H9 (cell line): ENCODE data around the gene GFI1B. TPM values are rescaled to one million over a fixed set of nuclear protein-coding genes. Genes with fewer than 3 reads are reported as not detected.
"Not testable (repeated sequence)": the region's sequence is repeated elsewhere in the genome, so short reads cannot be mapped to it uniquely, and the experiment has no call there.

ENCODE experiments used
- DNase-seq: peaks from one replicate; pipeline ENCODE4 v3.0.0-alpha.2; 2017
- H2AFZ ChIP-seq: one replicate; pipeline ENCODE4 v1.6.1; 2013; ENCODE audit warnings: mild to moderate bottlenecking, low read length, control low read depth, moderate library complexity
- H2AK5ac ChIP-seq: 2 replicates; pipeline ENCODE4 v1.6.1; 2013; ENCODE audit warnings: low read length, control low read depth, mixed read lengths; ENCODE audit not compliant: insufficient read length
- H2BK120ac ChIP-seq: one replicate; pipeline ENCODE4 v1.6.1; 2013; ENCODE audit warnings: low read depth, mild to moderate bottlenecking, low read length, control low read depth, inconsistent platforms; ENCODE audit not compliant: poor library complexity, severe bottlenecking
- H2BK12ac ChIP-seq: 2 replicates; pipeline ENCODE4 v1.6.1; 2013; ENCODE audit warnings: low read length, control low read depth, mixed read lengths, low read depth; ENCODE audit not compliant: insufficient read length
- H2BK15ac ChIP-seq: 2 replicates; pipeline ENCODE4 v1.6.1; 2013; ENCODE audit warnings: low read depth, low read length, control low read depth
- H2BK20ac ChIP-seq: one replicate; pipeline ENCODE4 v1.6.1; 2013; ENCODE audit warnings: low read depth, mild to moderate bottlenecking, low read length, control low read depth, inconsistent platforms; ENCODE audit not compliant: poor library complexity, severe bottlenecking
- H2BK5ac ChIP-seq: 2 replicates; pipeline ENCODE4 v1.6.1; 2013; ENCODE audit warnings: low read length, control low read depth, mixed read lengths; ENCODE audit not compliant: insufficient read length
- H3K14ac ChIP-seq: 2 replicates; pipeline ENCODE4 v1.6.1; 2013; ENCODE audit warnings: low read length, control low read depth; ENCODE audit not compliant: insufficient read depth
- H3K18ac ChIP-seq: 2 replicates; pipeline ENCODE4 v1.6.1; 2013; ENCODE audit warnings: low read depth, mild to moderate bottlenecking, mixed read lengths, low read length, control low read depth; ENCODE audit not compliant: insufficient read length
- H3K23ac ChIP-seq: 2 replicates; pipeline ENCODE4 v1.6.1; 2013; ENCODE audit warnings: low read length, control low read depth, mixed read lengths, low read depth; ENCODE audit not compliant: insufficient read length
- H3K23me2 ChIP-seq: 2 replicates; pipeline ENCODE4 v1.6.1; 2013; ENCODE audit warnings: low read depth, mild to moderate bottlenecking, mixed read lengths, low read length, control low read depth; ENCODE audit not compliant: insufficient read length, poor library complexity, severe bottlenecking
- H3K27ac ChIP-seq: 2 replicates; pipeline ENCODE4 v1.5.1; 2013; ENCODE audit warnings: low read length, control low read depth, mixed read lengths, low read depth; ENCODE audit not compliant: insufficient read length
- H3K27me3 ChIP-seq: 2 replicates; pipeline ENCODE4 v1.6.1; 2013; ENCODE audit warnings: low read length, control low read depth, inconsistent platforms; ENCODE audit not compliant: insufficient read depth
- H3K4ac ChIP-seq: 2 replicates; pipeline ENCODE4 v1.6.1; 2013; ENCODE audit warnings: low read depth, mild to moderate bottlenecking, control low read depth, inconsistent platforms, low read length, moderate library complexity
- H3K4me1 ChIP-seq: 2 replicates; pipeline ENCODE4 v1.6.1; 2013; ENCODE audit warnings: low read length, control low read depth, inconsistent platforms; ENCODE audit not compliant: insufficient read depth
- H3K4me2 ChIP-seq: 2 replicates; pipeline ENCODE4 v1.6.1; 2013; ENCODE audit warnings: low read length, control low read depth, mixed read lengths; ENCODE audit not compliant: insufficient read length, insufficient read depth
- H3K56ac ChIP-seq: 2 replicates; pipeline ENCODE4 v1.6.1; 2013; ENCODE audit warnings: low read depth, mild to moderate bottlenecking, mixed read lengths, low read length, control low read depth; ENCODE audit not compliant: insufficient read length
- H3K79me1 ChIP-seq: 2 replicates; pipeline ENCODE4 v1.6.1; 2013; ENCODE audit warnings: low read depth, mild to moderate bottlenecking, moderate library complexity, low read length, control low read depth, inconsistent platforms; ENCODE audit not compliant: insufficient read depth, poor library complexity, severe bottlenecking
- H3K79me2 ChIP-seq: 2 replicates; pipeline ENCODE4 v1.6.1; 2013; ENCODE audit warnings: low read length, control low read depth, inconsistent platforms; ENCODE audit not compliant: insufficient read depth
- H3K9ac ChIP-seq: 2 replicates; pipeline ENCODE4 v1.6.1; 2013; ENCODE audit warnings: low read length, control low read depth, mixed read lengths; ENCODE audit not compliant: insufficient read length; ENCODE audit errors: extremely low read depth
- H3K9me3 ChIP-seq: one replicate; pipeline ENCODE4 v1.6.1; 2013; ENCODE audit warnings: low read depth, low read length, inconsistent platforms; ENCODE audit not compliant: control insufficient read depth
- H3T11ph ChIP-seq: one replicate; pipeline ENCODE4 v1.6.1; 2013; ENCODE audit warnings: mild to moderate bottlenecking, low read length, control low read depth, inconsistent platforms
- H4K20me1 ChIP-seq: one replicate; pipeline ENCODE4 v1.6.1; 2013; ENCODE audit not compliant: control insufficient read depth, insufficient read length, insufficient read depth
- H4K5ac ChIP-seq: 2 replicates; pipeline ENCODE4 v1.6.1; 2013; ENCODE audit warnings: low read depth, mild to moderate bottlenecking, mixed read lengths, low read length, control low read depth; ENCODE audit not compliant: insufficient read length
- H4K8ac ChIP-seq: replicated peaks from 2 replicates; pipeline ENCODE4 v1.6.1; 2013; ENCODE audit warnings: low read length, control low read depth, mixed read lengths, low read depth; ENCODE audit not compliant: insufficient read length
- H4K91ac ChIP-seq: 2 replicates; pipeline ENCODE4 v1.6.1; 2013; ENCODE audit warnings: low read depth, mild to moderate bottlenecking, moderate library complexity, mixed read lengths, low read length, control low read depth; ENCODE audit not compliant: insufficient read length
- H3K27ac Mint-ChIP-seq, 3 experiments: 2 replicates in 2 of 3; 3 replicates in 1 of 3; pipeline ENCODE4 v1.8.0; 2020 to 2021; ENCODE audit warnings: mixed read lengths in 3 of 3, mild to moderate bottlenecking in 1 of 3, moderate library complexity in 1 of 3
- H3K27me3 Mint-ChIP-seq: 2 replicates; pipeline ENCODE4 v1.8.0; 2021; ENCODE audit warnings: low read depth, mild to moderate bottlenecking, moderate library complexity, mixed read lengths
- H3K36me3 Mint-ChIP-seq, 3 experiments: 2 replicates in 2 of 3; 3 replicates in 1 of 3; pipeline ENCODE4 v1.8.0; 2020 to 2021; ENCODE audit warnings: low read depth in 3 of 3, mixed read lengths in 3 of 3; ENCODE audit not compliant: insufficient read depth in 1 of 3
- H3K4me1 Mint-ChIP-seq, 2 experiments: 2 replicates each; pipeline ENCODE4 v1.8.0; 2020; ENCODE audit warnings: mixed read lengths in 2 of 2
- H3K4me3 Mint-ChIP-seq, 2 experiments: 2 replicates in 1 of 2; 3 replicates in 1 of 2; pipeline ENCODE4 v1.8.0; 2020 to 2021; ENCODE audit warnings: mild to moderate bottlenecking in 2 of 2, mixed read lengths in 2 of 2, moderate library complexity in 1 of 2
- H3K9me3 Mint-ChIP-seq, 2 experiments: 2 replicates in 1 of 2; 3 replicates in 1 of 2; pipeline ENCODE4 v1.8.0; 2020; ENCODE audit warnings: mild to moderate bottlenecking in 2 of 2, mixed read lengths in 2 of 2, moderate library complexity in 1 of 2
- WGBS: extraction: QIAGEN DNeasy Blood & Tissue Kit; methylation state at CpG from one replicate; pipeline ENCODE4 v1.1.7; 2013; ENCODE audit warnings: missing lambda C conversion rate, low lambda C conversion rate, mixed read lengths; ENCODE audit not compliant: insufficient read length; ENCODE audit errors: extremely low coverage; 5-methylcytosine and 5-hydroxymethylcytosine counted together
- total RNA-seq: library from RNA; stranded (reverse); gene quantifications from 2 replicates; pipeline ENCODE4 v1.2.1, GENCODE V29; 2021
- TF ChIP-seq, protein P1 (sequence below): fragments of 200-600 bp; sonication (generic); conservative IDR thresholded peaks from 3 replicates; pipeline ENCODE4 v1.8.0; 2021; ENCODE audit warnings: antibody characterized with exemption, mild to moderate bottlenecking

The GFI1B gene
- total RNA-seq, 1 experiment from 2014 or later = not detected

DNA sequence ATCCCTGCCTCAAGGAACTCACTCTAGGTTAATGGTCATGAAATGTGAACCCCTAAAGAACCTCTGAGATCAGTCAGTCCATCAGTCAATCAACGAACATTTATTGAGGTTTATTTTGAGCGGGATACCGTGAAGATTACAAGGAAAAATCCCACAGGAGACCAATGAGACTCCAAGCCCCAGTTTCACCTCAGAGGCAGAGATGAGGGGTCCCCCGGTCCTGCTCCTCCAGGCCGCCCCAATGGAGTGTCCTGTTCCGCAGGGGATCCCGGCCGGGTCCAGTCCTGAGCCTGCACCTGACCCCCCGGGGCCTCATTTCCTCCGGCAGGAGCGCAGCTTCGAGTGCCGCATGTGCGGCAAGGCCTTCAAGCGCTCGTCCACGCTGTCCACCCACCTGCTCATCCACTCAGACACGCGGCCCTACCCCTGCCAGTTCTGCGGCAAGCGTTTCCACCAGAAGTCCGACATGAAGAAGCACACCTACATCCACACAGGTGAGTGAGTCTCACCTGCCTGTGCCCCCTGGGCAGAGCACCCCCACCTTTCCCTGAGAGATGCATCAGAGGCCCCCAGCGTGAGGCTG lies 11.0 kb downstream of the GFI1B start:
- peaks cover 3% of the 10 kb centered on the region; the same call in 1 of the 2 replicates for H3K4me1 ChIP-seq
- no peak overlapping the region for H3K9ac ChIP-seq
- H2AFZ ChIP-seq = no peak overlapping the region
- Mint-ChIP-seq H3K36me3 (no peaks in the 10 kb centered on the region), H3K27ac (no peak overlapping the region), H3K4me1 (peaks cover 8 to 13% of the 10 kb centered on the region in 2 experiments), H3K27me3 (peaks cover 60% of the 10 kb centered on the region), H3K9me3 (peaks cover 0 to 6% of the 10 kb centered on the region in 2 experiments; a peak in 3 of 5 replicates), H3K4me3 (no peak overlapping the region)
- H3K23me2 ChIP-seq = no peaks in the 10 kb centered on the region
- H4K5ac ChIP-seq = no peak overlapping the region
- no peak overlapping the region; the same call in 1 of the 2 replicates for H3K14ac ChIP-seq
- no CpG with 5 or more reads among the region's 23 CpGs for WGBS
- no peaks in the 10 kb centered on the region for H3K79me2 ChIP-seq
- H3K4me2 ChIP-seq = no peak overlapping the region
- H3K79me1 ChIP-seq = no peaks in the 10 kb centered on the region
- H2AK5ac ChIP-seq = no peak overlapping the region
- no peak overlapping the region for H3K56ac ChIP-seq
- H4K20me1 ChIP-seq = no peaks in the 10 kb centered on the region
- no peak overlapping the region for H3K27ac ChIP-seq
- H2BK5ac ChIP-seq = no peak overlapping the region
- no peaks in the 10 kb centered on the region for H3K27me3 ChIP-seq
- no peak overlapping the region for H3K4ac ChIP-seq
- H3T11ph ChIP-seq = no peak overlapping the region
- no peak overlapping the region for H4K91ac ChIP-seq
- TF ChIP-seq, protein P1, sequence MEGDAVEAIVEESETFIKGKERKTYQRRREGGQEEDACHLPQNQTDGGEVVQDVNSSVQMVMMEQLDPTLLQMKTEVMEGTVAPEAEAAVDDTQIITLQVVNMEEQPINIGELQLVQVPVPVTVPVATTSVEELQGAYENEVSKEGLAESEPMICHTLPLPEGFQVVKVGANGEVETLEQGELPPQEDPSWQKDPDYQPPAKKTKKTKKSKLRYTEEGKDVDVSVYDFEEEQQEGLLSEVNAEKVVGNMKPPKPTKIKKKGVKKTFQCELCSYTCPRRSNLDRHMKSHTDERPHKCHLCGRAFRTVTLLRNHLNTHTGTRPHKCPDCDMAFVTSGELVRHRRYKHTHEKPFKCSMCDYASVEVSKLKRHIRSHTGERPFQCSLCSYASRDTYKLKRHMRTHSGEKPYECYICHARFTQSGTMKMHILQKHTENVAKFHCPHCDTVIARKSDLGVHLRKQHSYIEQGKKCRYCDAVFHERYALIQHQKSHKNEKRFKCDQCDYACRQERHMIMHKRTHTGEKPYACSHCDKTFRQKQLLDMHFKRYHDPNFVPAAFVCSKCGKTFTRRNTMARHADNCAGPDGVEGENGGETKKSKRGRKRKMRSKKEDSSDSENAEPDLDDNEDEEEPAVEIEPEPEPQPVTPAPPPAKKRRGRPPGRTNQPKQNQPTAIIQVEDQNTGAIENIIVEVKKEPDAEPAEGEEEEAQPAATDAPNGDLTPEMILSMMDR = no peak
- H3K23ac ChIP-seq = no peak overlapping the region
- no peak for DNase-seq
- no peaks in the 10 kb centered on the region for H3K9me3 ChIP-seq
- no peak overlapping the region for H2BK12ac ChIP-seq
- H2BK15ac ChIP-seq = no peak overlapping the region
- no peak overlapping the region for H4K8ac ChIP-seq
- no peak overlapping the region for H2BK120ac ChIP-seq
- H2BK20ac ChIP-seq = no peak overlapping the region
- no peak overlapping the region for H3K18ac ChIP-seq

- no CpG with 5 or more reads among the region's 4 CpGs for WGBS
- Mint-ChIP-seq H3K27me3 (peaks cover 61% of the 10 kb centered on the region), H3K4me1 (peaks cover 12 to 19% of the 10 kb centered on the region in 2 experiments)
- H3K23ac ChIP-seq, H3K27ac ChIP-seq, H2BK15ac ChIP-seq, H4K5ac ChIP-seq, H2AFZ ChIP-seq, H2BK5ac ChIP-seq, H4K8ac ChIP-seq, H3K4me2 ChIP-seq, H3K9me3 ChIP-seq, H3K9me3 Mint-ChIP-seq, H3K4me3 Mint-ChIP-seq, H3K18ac ChIP-seq, H3K56ac ChIP-seq, H3T11ph ChIP-seq, H3K4ac ChIP-seq, H4K20me1 ChIP-seq, H3K79me1 ChIP-seq, H3K14ac ChIP-seq, H2AK5ac ChIP-seq, H3K27ac Mint-ChIP-seq, H2BK12ac ChIP-seq, H3K36me3 Mint-ChIP-seq, H2BK120ac ChIP-seq, H3K4me1 ChIP-seq, H2BK20ac ChIP-seq, H3K23me2 ChIP-seq, DNase-seq, H4K91ac ChIP-seq, H3K9ac ChIP-seq, H3K79me2 ChIP-seq, H3K27me3 ChIP-seq: not testable (repeated sequence)
These were observed 11.6 kb downstream of the GFI1B start for GRCh38 chr9:132989998-132990557.
